ENCODE results near the gene CHGA.

Gene CHGA

GRCh38 chr14:92932448-92933395 lies 9.8 kb downstream of the CHGA start:
- TF ChIP-seq ZFX (IDR thresholded peaks at IDR 0.05) = no peak
- TF ChIP-seq, protein P1, sequence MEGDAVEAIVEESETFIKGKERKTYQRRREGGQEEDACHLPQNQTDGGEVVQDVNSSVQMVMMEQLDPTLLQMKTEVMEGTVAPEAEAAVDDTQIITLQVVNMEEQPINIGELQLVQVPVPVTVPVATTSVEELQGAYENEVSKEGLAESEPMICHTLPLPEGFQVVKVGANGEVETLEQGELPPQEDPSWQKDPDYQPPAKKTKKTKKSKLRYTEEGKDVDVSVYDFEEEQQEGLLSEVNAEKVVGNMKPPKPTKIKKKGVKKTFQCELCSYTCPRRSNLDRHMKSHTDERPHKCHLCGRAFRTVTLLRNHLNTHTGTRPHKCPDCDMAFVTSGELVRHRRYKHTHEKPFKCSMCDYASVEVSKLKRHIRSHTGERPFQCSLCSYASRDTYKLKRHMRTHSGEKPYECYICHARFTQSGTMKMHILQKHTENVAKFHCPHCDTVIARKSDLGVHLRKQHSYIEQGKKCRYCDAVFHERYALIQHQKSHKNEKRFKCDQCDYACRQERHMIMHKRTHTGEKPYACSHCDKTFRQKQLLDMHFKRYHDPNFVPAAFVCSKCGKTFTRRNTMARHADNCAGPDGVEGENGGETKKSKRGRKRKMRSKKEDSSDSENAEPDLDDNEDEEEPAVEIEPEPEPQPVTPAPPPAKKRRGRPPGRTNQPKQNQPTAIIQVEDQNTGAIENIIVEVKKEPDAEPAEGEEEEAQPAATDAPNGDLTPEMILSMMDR (conservative IDR thresholded peaks at IDR 0.05) = no peak
- H3K27ac ChIP-seq = no peak overlapping the region

DNA sequence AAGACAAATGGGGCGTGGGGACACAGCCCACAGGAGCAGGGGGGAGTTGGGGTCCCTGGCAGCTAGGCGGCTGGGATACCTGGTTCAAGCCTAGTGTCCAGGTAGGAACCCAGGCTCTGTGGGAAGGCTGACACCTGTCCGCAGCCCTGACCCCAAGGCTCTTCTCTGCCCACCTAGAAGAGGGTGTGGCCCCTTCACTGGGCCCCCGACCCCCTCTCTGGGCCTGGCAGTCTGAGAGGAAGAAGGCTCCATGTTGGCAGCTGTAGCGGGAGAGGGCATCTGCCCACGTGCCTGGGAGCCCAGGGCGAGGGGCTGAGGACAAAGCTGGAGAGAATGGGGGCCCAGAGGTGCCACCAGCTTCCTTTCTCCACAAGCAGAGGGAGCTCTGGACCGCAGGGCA lies 10.5 kb downstream of the CHGA start:
- no peak overlapping the region for H3K27ac ChIP-seq
- TF ChIP-seq ZFX (IDR thresholded peaks at IDR 0.05) = no peak
- TF ChIP-seq, protein P1 (conservative IDR thresholded peaks at IDR 0.05) = no peak

DNA sequence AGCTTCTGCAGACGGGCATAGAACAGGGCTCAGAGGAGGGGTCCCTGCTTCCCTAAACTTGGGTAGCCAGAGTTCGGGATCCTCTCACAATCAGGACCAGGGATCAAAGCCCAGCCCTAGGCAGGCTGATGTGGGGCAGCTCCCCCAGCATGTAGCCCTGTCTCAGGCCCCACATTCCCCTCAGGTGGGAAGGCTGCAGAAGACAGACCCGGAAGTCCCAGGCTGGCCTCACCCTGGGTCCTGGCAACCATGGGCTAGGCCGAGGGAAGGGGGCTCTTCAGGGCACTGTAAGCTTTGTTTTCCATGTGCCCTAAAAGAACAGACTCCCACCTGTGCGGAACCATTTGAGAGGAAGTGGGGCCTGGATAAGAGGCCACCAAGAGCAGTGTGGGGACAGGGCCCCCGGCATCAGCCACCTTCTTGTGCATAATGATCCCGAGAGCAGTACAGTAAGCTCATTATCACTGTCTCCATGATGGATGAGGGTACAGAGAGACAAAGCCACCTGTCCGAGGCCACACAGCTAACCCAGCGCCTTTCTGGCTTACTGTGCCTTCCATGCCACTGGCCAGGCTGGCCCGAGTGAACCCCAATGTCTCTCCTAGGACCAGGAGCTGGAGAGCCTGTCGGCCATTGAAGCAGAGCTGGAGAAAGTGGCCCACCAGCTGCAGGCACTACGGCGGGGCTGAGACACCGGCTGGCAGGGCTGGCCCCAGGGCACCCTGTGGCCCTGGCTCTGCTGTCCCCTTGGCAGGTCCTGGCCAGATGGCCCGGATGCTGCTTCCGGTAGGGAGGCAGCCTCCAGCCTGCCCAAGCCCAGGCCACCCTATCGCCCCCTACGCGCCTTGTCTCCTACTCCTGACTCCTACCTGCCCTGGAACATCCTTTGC lies 11.5 kb downstream of the CHGA start:
- no peak for TF ChIP-seq ZFX (IDR thresholded peaks at IDR 0.05)
- TF ChIP-seq, protein P1 (conservative IDR thresholded peaks at IDR 0.05) = no peak
- no peak overlapping the region for H3K27ac ChIP-seq

- TF ChIP-seq, protein P1 (conservative IDR thresholded peaks at IDR 0.05) = no peak
- TF ChIP-seq ZFX (IDR thresholded peaks at IDR 0.05) = no peak
- no peak overlapping the region for H3K27ac ChIP-seq
These were observed 12.5 kb downstream of the CHGA start for GRCh38 chr14:92935446-92935845.

- no peak overlapping the region for H3K27ac ChIP-seq
- TF ChIP-seq, protein P1 (conservative IDR thresholded peaks at IDR 0.05) = no peak
- TF ChIP-seq ZFX (IDR thresholded peaks at IDR 0.05) = no peak
These were observed 13.1 kb downstream of the CHGA start for GRCh38 chr14:92936085-92936484.

- TF ChIP-seq ZFX (IDR thresholded peaks at IDR 0.05) = no peak
- TF ChIP-seq, protein P1 (conservative IDR thresholded peaks at IDR 0.05) = no peak
- H3K27ac ChIP-seq = no peak overlapping the region
These were observed 14.3 kb downstream of the CHGA start for GRCh38 chr14:92937051-92937937.
